ENCODE data around the gene DAAM1. TPM values are rescaled to one million over a fixed set of nuclear protein-coding genes. Genes with fewer than 3 reads are reported as not detected.

The DAAM1 gene
- total and polyA plus RNA-seq, 3 experiments from 2014 or later: 9.3 to 14.4 (median 12.3) TPM

- Histone ChIP-seq H3K36me3 (ENCODE audit: insufficient read depth, low read length) (no peaks in the 10 kb centered on the region), H3K4me3 (ENCODE audit: low read length) (no peak overlapping the region), H3K27ac (ENCODE audit: low read depth, low read length) (no peak overlapping the region), H3K4me1 (ENCODE audit: insufficient read depth, low read length) (no peaks in the 10 kb centered on the region), H3K9me3 (ENCODE audit: low read length) (no peaks in the 10 kb centered on the region), H3K27me3 (ENCODE audit: insufficient read depth, low read length, poor library complexity, severe bottlenecking) (no peaks in the 10 kb centered on the region)
- H3K36me3 Mint-ChIP-seq: peaks cover 0 to 4% (median 0%) of the 10 kb centered on the region in 3 donors
- peaks cover 20 to 29% (median 25%) of the 10 kb centered on the region in 3 donors for H3K4me1 Mint-ChIP-seq
- no peak for DNase-seq
- no peaks in the 10 kb centered on the region for H3K9me3 Mint-ChIP-seq
- H3K4me3 Mint-ChIP-seq: no peak overlapping the region
- H3K27ac Mint-ChIP-seq: peak overlapping the region in 1 of 8 donors; percentile 73
- no peaks in the 10 kb centered on the region for H3K27me3 Mint-ChIP-seq
- ChIA-PET CTCF (no interaction called here), POLR2A (no interaction called here)
These were observed 112.9 kb downstream of the DAAM1 start for GRCh38 chr14:59301354-59301753.

DNA sequence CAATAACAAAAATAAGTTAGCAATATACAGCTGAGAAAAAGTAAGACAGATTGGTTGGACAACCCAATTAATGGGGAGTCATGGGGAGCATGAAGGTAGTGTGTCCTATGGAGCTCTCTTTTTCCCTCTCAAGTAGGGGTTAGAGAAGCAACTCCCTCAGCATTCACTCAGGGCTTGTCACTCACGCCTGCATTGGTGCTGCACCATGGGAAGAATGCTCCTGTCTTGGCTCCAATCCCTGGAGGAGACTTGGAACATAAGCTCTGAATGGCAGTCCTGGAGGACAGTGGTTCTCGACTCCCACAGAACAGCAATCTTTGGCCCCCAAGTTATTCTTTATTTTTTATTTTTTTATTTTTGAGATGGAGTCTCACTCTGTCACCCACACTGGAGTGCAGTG lies 113.8 kb downstream of the DAAM1 start:
- H3K4me1 ChIP-seq (ENCODE audit: insufficient read depth, low read length): no peaks in the 10 kb centered on the region
- H3K4me1 Mint-ChIP-seq: peaks cover 15 to 20% (median 20%) of the 10 kb centered on the region in 3 donors
- no peak for DNase-seq
- H3K36me3 Mint-ChIP-seq: peaks cover 0 to 4% (median 0%) of the 10 kb centered on the region in 3 donors
- no peak overlapping the region for H3K27ac ChIP-seq (ENCODE audit: low read depth, low read length)
- H3K36me3 ChIP-seq (ENCODE audit: insufficient read depth, low read length): no peaks in the 10 kb centered on the region
- H3K4me3 ChIP-seq (ENCODE audit: low read length): no peak overlapping the region
- no peaks in the 10 kb centered on the region for H3K9me3 ChIP-seq (ENCODE audit: low read length)
- no peaks in the 10 kb centered on the region for H3K27me3 Mint-ChIP-seq
- no peak overlapping the region for H3K27ac Mint-ChIP-seq
- ChIA-PET CTCF (no interaction called here), POLR2A (no interaction called here)
- no peaks in the 10 kb centered on the region for H3K9me3 Mint-ChIP-seq
- H3K4me3 Mint-ChIP-seq: no peak overlapping the region
- H3K27me3 ChIP-seq (ENCODE audit: insufficient read depth, low read length, poor library complexity, severe bottlenecking): no peaks in the 10 kb centered on the region

- Mint-ChIP-seq H3K27me3 (no peaks in the 10 kb centered on the region), H3K27ac (no peak overlapping the region), H3K36me3 (peaks cover 0 to 7% (median 0%) of the 10 kb centered on the region in 3 donors), H3K4me3 (no peak overlapping the region), H3K4me1 (peaks cover 12 to 17% (median 16%) of the 10 kb centered on the region in 3 donors), H3K9me3 (no peaks in the 10 kb centered on the region)
- no peaks in the 10 kb centered on the region for H3K27me3 ChIP-seq (ENCODE audit: insufficient read depth, low read length, poor library complexity, severe bottlenecking)
- H3K9me3 ChIP-seq (ENCODE audit: low read length): no peaks in the 10 kb centered on the region
- H3K4me3 ChIP-seq (ENCODE audit: low read length): no peak overlapping the region
- ChIA-PET CTCF (no interaction called here), POLR2A (no interaction called here)
- H3K4me1 ChIP-seq (ENCODE audit: insufficient read depth, low read length): no peaks in the 10 kb centered on the region
- no peak overlapping the region for H3K27ac ChIP-seq (ENCODE audit: low read depth, low read length)
- DNase-seq: no peak
- no peaks in the 10 kb centered on the region for H3K36me3 ChIP-seq (ENCODE audit: insufficient read depth, low read length)
These were observed 114.7 kb downstream of the DAAM1 start for GRCh38 chr14:59303216-59303615.

GRCh38 chr14:59305231-59305630 lies 116.8 kb downstream of the DAAM1 start:
- CTCF ChIA-PET: no interaction called here
- Mint-ChIP-seq H3K27me3 (no peaks in the 10 kb centered on the region), H3K36me3 (peaks cover 0 to 7% (median 0%) of the 10 kb centered on the region in 3 donors), H3K27ac (no peak overlapping the region), H3K9me3 (no peaks in the 10 kb centered on the region), H3K4me3 (no peak overlapping the region), H3K4me1 (peaks cover 12 to 17% (median 16%) of the 10 kb centered on the region in 3 donors)
- no peaks in the 10 kb centered on the region for H3K4me1 ChIP-seq (ENCODE audit: insufficient read depth, low read length)
- no peak overlapping the region for H3K4me3 ChIP-seq (ENCODE audit: low read length)
- no peak for DNase-seq
- H3K36me3 ChIP-seq (ENCODE audit: insufficient read depth, low read length): no peaks in the 10 kb centered on the region
- H3K27ac ChIP-seq (ENCODE audit: low read depth, low read length): no peak overlapping the region
- H3K9me3 ChIP-seq (ENCODE audit: low read length): no peaks in the 10 kb centered on the region
- no peaks in the 10 kb centered on the region for H3K27me3 ChIP-seq (ENCODE audit: insufficient read depth, low read length, poor library complexity, severe bottlenecking)
- POLR2A ChIA-PET: no interaction called here

GRCh38 chr14:59305836-59306555 lies 117.5 kb downstream of the DAAM1 start:
- H3K9me3 ChIP-seq (ENCODE audit: low read length): no peaks in the 10 kb centered on the region
- no peak overlapping the region for H3K4me3 Mint-ChIP-seq
- H3K36me3 ChIP-seq (ENCODE audit: insufficient read depth, low read length): no peaks in the 10 kb centered on the region
- H3K27me3 ChIP-seq (ENCODE audit: insufficient read depth, low read length, poor library complexity, severe bottlenecking): no peaks in the 10 kb centered on the region
- no peaks in the 10 kb centered on the region for H3K27me3 Mint-ChIP-seq
- H3K27ac Mint-ChIP-seq: no peak overlapping the region
- no peak for DNase-seq
- POLR2A ChIA-PET: no interaction called here
- H3K4me1 Mint-ChIP-seq: peaks cover 7 to 13% (median 11%) of the 10 kb centered on the region in 3 donors
- H3K36me3 Mint-ChIP-seq: peaks cover 0 to 7% (median 0%) of the 10 kb centered on the region in 3 donors
- no peaks in the 10 kb centered on the region for H3K9me3 Mint-ChIP-seq
- no peaks in the 10 kb centered on the region for H3K4me1 ChIP-seq (ENCODE audit: insufficient read depth, low read length)
- no peak overlapping the region for H3K4me3 ChIP-seq (ENCODE audit: low read length)
- H3K27ac ChIP-seq (ENCODE audit: low read depth, low read length): no peak overlapping the region
- CTCF ChIA-PET: interaction anchor here (0.9 kb wide), 1 partner anchor 10 kb away, joined by 3 read pairs; no protein-coding TSS in a partner anchor

- Mint-ChIP-seq H3K4me1 (peaks cover 0 to 7% (median 3%) of the 10 kb centered on the region in 3 donors), H3K9me3 (no peaks in the 10 kb centered on the region), H3K27ac (no peak overlapping the region), H3K36me3 (peaks cover 0 to 7% (median 0%) of the 10 kb centered on the region in 3 donors), H3K4me3 (no peak overlapping the region), H3K27me3 (no peaks in the 10 kb centered on the region)
- H3K36me3 ChIP-seq (ENCODE audit: insufficient read depth, low read length): no peaks in the 10 kb centered on the region
- H3K4me1 ChIP-seq (ENCODE audit: insufficient read depth, low read length): no peaks in the 10 kb centered on the region
- H3K27ac ChIP-seq (ENCODE audit: low read depth, low read length): no peak overlapping the region
- no peak for DNase-seq
- no peaks in the 10 kb centered on the region for H3K9me3 ChIP-seq (ENCODE audit: low read length)
- no peaks in the 10 kb centered on the region for H3K27me3 ChIP-seq (ENCODE audit: insufficient read depth, low read length, poor library complexity, severe bottlenecking)
- H3K4me3 ChIP-seq (ENCODE audit: low read length): no peak overlapping the region
- ChIA-PET POLR2A (no interaction called here), CTCF (interaction anchor here (0.9 kb wide), 1 partner anchor 11 kb away, joined by 3 read pairs; no protein-coding TSS in a partner anchor)
These were observed 118.3 kb downstream of the DAAM1 start for GRCh38 chr14:59306775-59307174.

GRCh38 chr14:59308086-59308485 lies 119.6 kb downstream of the DAAM1 start:
- Histone ChIP-seq H3K36me3 (ENCODE audit: insufficient read depth, low read length) (no peaks in the 10 kb centered on the region), H3K4me3 (ENCODE audit: low read length) (no peak overlapping the region), H3K27ac (ENCODE audit: low read depth, low read length) (no peak overlapping the region), H3K9me3 (ENCODE audit: low read length) (no peaks in the 10 kb centered on the region), H3K27me3 (ENCODE audit: insufficient read depth, low read length, poor library complexity, severe bottlenecking) (no peaks in the 10 kb centered on the region), H3K4me1 (ENCODE audit: insufficient read depth, low read length) (no peaks in the 10 kb centered on the region)
- Mint-ChIP-seq H3K4me1 (peaks cover 0 to 7% (median 0%) of the 10 kb centered on the region in 3 donors), H3K9me3 (no peaks in the 10 kb centered on the region), H3K27me3 (no peaks in the 10 kb centered on the region), H3K36me3 (peaks cover 0 to 7% (median 0%) of the 10 kb centered on the region in 3 donors), H3K4me3 (no peak overlapping the region), H3K27ac (no peak overlapping the region)
- POLR2A ChIA-PET: no interaction called here
- CTCF ChIA-PET: no interaction called here
- DNase-seq: no peak

DNA sequence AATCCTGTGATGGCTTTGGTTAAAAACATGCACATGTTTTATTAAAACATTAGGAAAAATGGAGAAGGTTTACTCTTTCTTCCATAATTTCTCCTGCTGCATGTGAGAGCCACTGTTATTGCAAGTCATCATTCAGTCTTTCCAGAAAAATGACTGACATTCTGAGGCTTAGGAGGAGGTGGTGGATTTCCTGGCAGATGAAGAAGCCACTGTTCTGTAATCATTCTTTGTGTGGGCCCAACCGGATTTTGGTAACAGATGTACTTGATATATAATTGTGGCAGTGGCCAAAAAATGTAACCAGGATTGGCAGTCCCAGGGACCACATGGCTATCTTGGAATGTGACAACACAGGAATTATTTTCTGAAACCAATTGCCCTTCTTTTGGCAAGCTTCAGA lies 120.2 kb downstream of the DAAM1 start:
- H3K9me3 ChIP-seq (ENCODE audit: low read length): no peaks in the 10 kb centered on the region
- no peak for DNase-seq
- CTCF ChIA-PET: no interaction called here

More for the DNA sequence above, 120.2 kb downstream of the DAAM1 start:
- Mint-ChIP-seq H3K27me3 (no peaks in the 10 kb centered on the region), H3K36me3 (peaks cover 0 to 7% (median 0%) of the 10 kb centered on the region in 3 donors), H3K9me3 (no peaks in the 10 kb centered on the region), H3K4me1 (peaks cover 0 to 7% (median 0%) of the 10 kb centered on the region in 3 donors), H3K4me3 (no peak overlapping the region), H3K27ac (no peak overlapping the region)
- Histone ChIP-seq H3K36me3 (ENCODE audit: insufficient read depth, low read length) (no peaks in the 10 kb centered on the region), H3K4me1 (ENCODE audit: insufficient read depth, low read length) (no peaks in the 10 kb centered on the region), H3K27me3 (ENCODE audit: insufficient read depth, low read length, poor library complexity, severe bottlenecking) (no peaks in the 10 kb centered on the region), H3K27ac (ENCODE audit: low read depth, low read length) (no peak overlapping the region), H3K4me3 (ENCODE audit: low read length) (no peak overlapping the region)
- POLR2A ChIA-PET: no interaction called here
